Stromal cell of bone marrow (primary cell): Measurements from ENCODE around the gene LHFPL6.

Experiments
- DNase-seq: peaks from one replicate; pipeline ENCODE4 v3.0.0-alpha.2; 2012; ENCODE audit warnings: low read depth

LHFPL6 gene

GRCh38 chr13:39381456-39381855 lies 221.5 kb downstream of the LHFPL6 start:
- no peak for DNase-seq

- DNase-seq, result no peak
Measured at GRCh38 chr13:39379667-39380655, 223.0 kb downstream of the LHFPL6 start.

GRCh38 chr13:39379118-39379517 lies 223.9 kb downstream of the LHFPL6 start:
- no peak for DNase-seq

GRCh38 chr13:39378306-39378705 lies 224.7 kb downstream of the LHFPL6 start:
- DNase-seq, result no peak

- no peak for DNase-seq
Measured at GRCh38 chr13:39377699-39378098, 225.3 kb downstream of the LHFPL6 start.

- no peak for DNase-seq
Measured at GRCh38 chr13:39376076-39376475, 226.9 kb downstream of the LHFPL6 start.

- DNase-seq, result no peak
Measured at GRCh38 chr13:39375601-39376000, 227.4 kb downstream of the LHFPL6 start.

- no peak for DNase-seq
Measured at GRCh38 chr13:39374741-39375189, 228.2 kb downstream of the LHFPL6 start.

GRCh38 chr13:39373145-39373544 lies 229.8 kb downstream of the LHFPL6 start:
- no peak for DNase-seq

- DNase-seq, result no peak
Measured at GRCh38 chr13:39371706-39372105, 231.3 kb downstream of the LHFPL6 start.

- no peak for DNase-seq
Measured at GRCh38 chr13:39370554-39370953, 232.4 kb downstream of the LHFPL6 start.

GRCh38 chr13:39370048-39370447 lies 232.9 kb downstream of the LHFPL6 start:
- DNase-seq, result no peak

- no peak for DNase-seq
Measured at GRCh38 chr13:39369161-39369890, 233.7 kb downstream of the LHFPL6 start.

- no peak for DNase-seq
Measured at GRCh38 chr13:39365879-39366278, 237.1 kb downstream of the LHFPL6 start.

- DNase-seq, result no peak
Measured at GRCh38 chr13:39364947-39365468, 238.0 kb downstream of the LHFPL6 start.

GRCh38 chr13:39363382-39363772 lies 239.6 kb downstream of the LHFPL6 start:
- DNase-seq, result no peak

GRCh38 chr13:39362652-39363381 lies 240.2 kb downstream of the LHFPL6 start:
- DNase-seq, result no peak

- no peak for DNase-seq
Measured at GRCh38 chr13:39353988-39354387, 249.0 kb downstream of the LHFPL6 start.

GRCh38 chr13:39350461-39350881 lies 252.5 kb downstream of the LHFPL6 start:
- DNase-seq, result no peak

GRCh38 chr13:39349391-39349960 lies 253.5 kb downstream of the LHFPL6 start:
- DNase-seq, result no peak
